Suppressor macrophage treated with lipopolysaccharide for 4 hours (primary cell): Measurements from ENCODE around the gene C12orf56.
"Not testable (repeated sequence)": the region's sequence is repeated elsewhere in the genome, so short reads cannot be mapped to it uniquely, and the experiment has no call there.

ENCODE experiments used
- DNase-seq: peaks from one replicate; pipeline ENCODE4 v3.0.0-alpha.2; 2020

The C12orf56 gene

DNA sequence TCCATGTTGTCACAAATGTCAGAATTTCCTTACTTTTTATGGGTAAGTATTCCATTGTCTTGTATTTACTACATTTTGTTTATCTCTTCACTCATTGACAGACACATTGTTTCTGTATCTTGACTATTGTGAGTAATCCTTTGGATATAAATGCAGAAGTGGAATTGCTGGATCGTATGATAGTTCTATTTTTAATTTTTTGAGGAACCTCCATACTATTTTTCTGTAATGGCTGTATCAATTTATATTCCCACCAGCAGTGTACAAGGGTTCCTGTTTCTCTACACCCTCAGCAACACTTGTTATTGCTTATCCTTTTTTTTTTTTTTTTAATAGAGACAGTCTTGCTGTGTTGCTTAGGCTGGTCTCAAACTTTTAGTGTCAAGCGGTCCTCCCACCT, 164.9 kb downstream of the C12orf56 start:
- DNase-seq: peak; percentile 57

DNA sequence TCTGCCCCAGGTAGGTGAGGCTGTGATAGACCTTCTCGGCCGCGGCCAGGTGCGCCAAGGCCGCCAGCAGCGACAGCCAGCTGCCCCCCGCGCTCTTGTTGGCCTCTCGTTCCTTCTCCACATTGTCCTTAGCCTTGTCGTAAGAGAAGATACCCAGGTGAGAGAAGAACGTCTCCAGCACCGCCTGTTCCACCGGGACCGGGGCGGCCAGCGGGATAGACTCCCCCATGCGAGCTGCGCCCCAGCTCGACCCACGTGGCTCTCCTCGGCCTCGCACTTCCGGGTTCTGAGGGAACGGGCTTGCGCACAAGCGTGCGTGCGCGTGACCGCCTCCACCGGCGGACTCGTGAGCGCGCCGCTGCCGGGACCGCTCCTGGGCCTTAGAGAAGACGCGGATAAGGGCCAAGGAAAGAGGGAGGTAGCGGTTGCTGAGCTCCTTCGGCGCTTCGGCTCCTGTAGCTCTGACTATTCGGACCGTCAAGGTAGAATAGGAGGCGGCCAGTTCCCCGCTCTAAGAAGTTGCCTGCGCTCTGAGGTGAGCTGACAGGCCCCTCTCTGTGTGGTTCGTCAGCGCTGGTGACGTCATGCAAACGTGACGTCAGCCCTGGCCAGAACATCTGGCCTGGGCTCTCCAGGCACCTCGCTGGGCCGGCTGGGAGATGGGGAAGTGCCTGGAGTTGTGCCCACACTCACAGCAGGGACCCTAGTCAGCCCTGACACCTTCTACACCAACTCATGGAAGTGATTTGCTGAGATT, 168.4 kb downstream of the C12orf56 start, which contains the start of gene KICS2:
Gene KICS2 (minus strand): TSS at position 288 of the 757 bp plus-strand sequence. CDS start 59 bp downstream, at position 229.
- peak; percentile 96 for DNase-seq

DNA sequence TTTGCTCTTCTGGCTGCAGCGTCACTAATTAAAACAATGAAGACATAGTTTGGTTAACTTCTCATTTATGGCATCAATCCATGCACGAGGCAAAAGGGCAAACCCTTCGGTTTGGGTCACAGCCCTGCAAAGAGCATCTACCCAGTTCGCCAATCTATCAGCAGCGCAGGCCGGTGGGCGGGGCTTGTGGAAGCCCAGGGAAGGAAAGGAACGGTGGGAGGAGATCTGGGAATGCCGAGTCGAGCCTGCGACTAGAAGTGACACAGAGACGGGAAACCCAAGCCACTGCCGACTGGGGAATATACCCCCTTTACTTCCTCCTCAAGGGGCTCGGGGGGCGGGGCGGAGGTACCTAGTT, 168.9 kb downstream of the C12orf56 start:
- DNase-seq: peak; percentile 78

DNA sequence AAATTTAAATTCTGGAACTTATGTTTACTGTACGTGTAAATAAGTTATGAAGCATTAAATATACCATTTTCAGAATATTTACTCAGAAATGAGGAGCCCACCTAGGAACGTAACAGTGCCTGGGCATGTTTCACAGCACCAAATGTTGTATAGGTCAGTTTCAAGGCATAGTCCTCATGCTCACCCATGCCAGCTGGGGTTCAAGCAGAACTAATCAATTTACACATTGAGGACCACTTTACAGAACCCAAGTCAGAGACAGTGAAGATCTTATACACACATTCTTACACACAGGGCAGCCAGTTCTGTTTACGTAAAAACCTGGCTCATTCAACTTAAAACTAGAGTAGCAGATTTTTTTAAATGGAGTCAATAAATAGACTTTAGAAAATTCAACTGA, 170.5 kb downstream of the C12orf56 start:
- DNase-seq: no peak

DNA sequence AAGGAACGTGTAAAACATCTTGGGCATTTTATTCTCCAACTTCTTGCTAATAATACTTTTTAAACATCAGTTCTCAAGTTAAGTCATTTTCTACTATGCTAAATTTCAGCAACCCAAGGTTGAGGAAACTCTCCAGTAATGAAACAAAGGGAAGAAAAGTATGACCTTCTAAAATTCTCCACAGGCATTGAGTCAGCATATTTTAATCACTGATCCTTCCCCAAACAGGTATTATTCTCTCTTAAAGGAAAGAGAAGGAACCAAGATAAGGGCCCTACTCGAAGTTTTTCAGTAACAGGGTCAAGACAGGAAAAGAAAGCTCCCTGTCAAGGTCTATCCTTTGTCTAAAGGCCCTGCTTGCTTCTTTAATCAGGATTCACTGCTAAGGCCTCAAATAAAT, 171.4 kb downstream of the C12orf56 start:
- DNase-seq: no peak

DNA sequence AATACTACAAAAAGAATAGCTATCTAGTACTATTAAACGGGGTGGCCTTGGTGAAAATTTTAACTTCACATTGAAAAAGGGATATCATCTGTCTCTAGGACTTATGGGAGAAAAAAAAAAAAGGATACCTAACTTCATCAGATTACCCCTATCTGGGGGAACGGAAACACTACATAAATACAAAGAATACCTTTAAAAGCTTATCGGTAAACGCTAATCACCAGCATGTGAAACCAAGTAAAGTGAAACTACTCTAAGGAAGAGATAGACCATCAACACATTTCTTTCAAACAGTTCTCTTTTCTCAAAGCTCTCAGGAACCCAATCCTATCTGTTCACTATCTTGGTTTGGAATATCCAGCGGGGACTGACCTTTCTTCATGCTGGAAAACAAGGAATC, 172.0 kb downstream of the C12orf56 start:
- peak; percentile 17 for DNase-seq

DNA sequence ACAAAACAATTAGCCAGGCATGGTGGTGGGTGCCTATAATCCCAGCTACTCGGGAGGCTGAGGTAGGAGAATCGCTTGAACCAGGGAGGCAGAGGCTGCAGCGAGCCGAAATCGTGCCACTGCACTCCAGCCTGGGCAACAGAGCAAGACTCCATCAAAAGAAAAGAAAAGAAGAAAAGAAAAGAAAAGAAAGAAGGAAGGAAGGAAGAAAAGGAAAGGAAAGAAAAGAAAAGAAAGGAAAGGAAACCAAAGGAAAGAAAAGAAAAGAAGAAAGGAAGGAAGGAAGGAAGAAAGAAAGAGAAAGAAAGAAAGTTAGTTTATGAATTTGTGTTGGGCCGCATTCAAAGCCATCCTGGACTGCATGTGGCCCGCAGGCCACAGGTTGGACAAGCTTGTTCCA, 172.9 kb downstream of the C12orf56 start:
- not testable (repeated sequence) for DNase-seq

DNA sequence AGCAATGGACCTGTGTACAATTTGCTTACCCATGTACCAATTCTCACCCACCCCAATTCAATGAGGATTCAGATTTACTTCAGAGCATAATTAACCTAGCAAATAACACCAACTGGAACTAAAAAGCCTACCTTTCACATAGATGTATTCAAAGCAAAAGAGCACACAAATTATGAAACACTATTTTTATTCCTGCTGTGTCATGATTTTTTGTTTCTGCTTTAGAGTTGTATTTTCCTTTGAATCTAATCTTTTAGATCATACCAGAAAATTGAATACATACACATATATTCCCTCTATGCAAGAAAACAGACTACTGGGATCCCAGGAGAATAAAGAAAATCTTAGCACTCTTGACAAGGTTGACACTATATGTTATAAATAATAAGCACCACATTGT, 174.3 kb downstream of the C12orf56 start:
- no peak for DNase-seq
